HUES6 (cell line): Measurements from ENCODE around the gene E2F4.

Experiments
- H3K27ac ChIP-seq: 2 replicates; pipeline ENCODE4 v1.7.0; 2013; ENCODE audit warnings: low read depth, mild to moderate bottlenecking, low read length, inconsistent platforms
- H3K27me3 ChIP-seq: 2 replicates; pipeline ENCODE4 v1.6.1; 2013; ENCODE audit warnings: low read length; ENCODE audit not compliant: control insufficient read depth, insufficient read depth
- H3K36me3 ChIP-seq: 2 replicates; pipeline ENCODE4 v1.6.1; 2013; ENCODE audit warnings: low read length; ENCODE audit not compliant: control insufficient read depth, insufficient read depth
- H3K4me1 ChIP-seq: 2 replicates; pipeline ENCODE4 v1.6.1; 2013; ENCODE audit warnings: low read length; ENCODE audit not compliant: control insufficient read depth, insufficient read depth
- H3K4me3 ChIP-seq: 2 replicates; pipeline ENCODE4 v1.5.1; 2013; ENCODE audit warnings: low read depth, low read length
- H3K9ac ChIP-seq: one replicate; pipeline ENCODE4 v1.6.1; 2013; ENCODE audit warnings: mild to moderate bottlenecking, low read length
- H3K9me3 ChIP-seq: 2 replicates; pipeline ENCODE4 v1.6.1; 2013; ENCODE audit warnings: low read depth, low read length; ENCODE audit not compliant: control insufficient read depth, insufficient read depth

The E2F4 gene

GRCh38 chr16:67247192-67248072 lies 55.5 kb downstream of the E2F4 start, which contains the start of gene FHOD1:
Gene FHOD1, minus strand, starts transcription at chr16:67247481. Its CDS starts 71 bp downstream, at chr16:67247410.
- Histone ChIP-seq H3K9ac (peak within 1 kb of the TSS; percentile 78), H3K36me3 (no peaks in the 10 kb centered on the region), H3K9me3 (no peaks in the 10 kb centered on the region), H3K4me1 (peaks cover 39% of the 10 kb centered on the region), H3K4me3 (peak within 1 kb of the TSS; percentile 89), H3K27me3 (peaks cover 32% of the 10 kb centered on the region), H3K27ac (peak within 1 kb of the TSS; percentile 90)

GRCh38 chr16:67248073-67248400 lies 56.1 kb downstream of the E2F4 start:
- Histone ChIP-seq H3K9me3 (no peaks in the 10 kb centered on the region), H3K4me1 (peaks cover 38% of the 10 kb centered on the region), H3K36me3 (no peaks in the 10 kb centered on the region), H3K4me3 (peak overlapping the region; percentile 65), H3K9ac (peak overlapping the region; percentile 0), H3K27me3 (peaks cover 32% of the 10 kb centered on the region), H3K27ac (no peak overlapping the region)
